ENCODE data around the gene MYRFL.
"Not testable (repeated sequence)": the region's sequence is repeated elsewhere in the genome, so short reads cannot be mapped to it uniquely, and the experiment has no call there.

The MYRFL gene

GRCh38 chr12:69994086-69994485, 169.1 kb downstream of the MYRFL start:
- not testable (repeated sequence) for DNase-seq

- DNase-seq, result no peak
Measured at GRCh38 chr12:69994724-69995173, 169.7 kb downstream of the MYRFL start.

- no peak for DNase-seq
Measured at GRCh38 chr12:69996241-69996640, 171.2 kb downstream of the MYRFL start.

- no peak for DNase-seq
Measured at GRCh38 chr12:69996722-69997121, 171.7 kb downstream of the MYRFL start.

- no peak for DNase-seq
Measured at GRCh38 chr12:69998011-69998410, 173.0 kb downstream of the MYRFL start.

GRCh38 chr12:69998922-69999321, 173.9 kb downstream of the MYRFL start:
- DNase-seq, result no peak

GRCh38 chr12:69999561-69999960, 174.5 kb downstream of the MYRFL start:
- DNase-seq, result no peak

- DNase-seq, result no peak
Measured at GRCh38 chr12:70002097-70002911, 177.3 kb downstream of the MYRFL start.

- DNase-seq, result no peak
Measured at GRCh38 chr12:70002912-70003255, 177.9 kb downstream of the MYRFL start.

- DNase-seq, result no peak
Measured at GRCh38 chr12:70005864-70006618, 181.0 kb downstream of the MYRFL start.

- DNase-seq, result no peak
Measured at GRCh38 chr12:70006619-70006973, 181.6 kb downstream of the MYRFL start.

GRCh38 chr12:70007687-70008086, 182.7 kb downstream of the MYRFL start:
- DNase-seq, result no peak

Data from GF-D8 (cell line).